Transverse colon (tissue), 4 donors: ENCODE data around the gene PYGO2.

Source experiments
- EP300 ChIP-seq: sonication (generic); formaldehyde crosslinking; IDR thresholded peaks from one replicate; pipeline ENCODE4 v1.6.1; 2017; ENCODE audit warnings: antibody characterized with exemption, low read depth
- POLR2A ChIP-seq: fragments of 450-650 bp; IDR thresholded peaks from one replicate; pipeline ENCODE4 v1.6.1; 2016; ENCODE audit warnings: antibody characterized with exemption, mild to moderate bottlenecking, moderate library complexity
- POLR2AphosphoS5 ChIP-seq, 3 donors: sonication (generic); formaldehyde crosslinking; IDR thresholded peaks; one replicate each; pipeline ENCODE4 v1.6.1; 2016; ENCODE audit warnings: antibody characterized with exemption in 3 of 3
- TF ChIP-seq, protein P1 (sequence below), 5 experiments: fragments of 200-600 bp in 3 of 5; fragments of 450-650 bp in 2 of 5; sonication (generic) in 3 of 5; IDR thresholded peaks; 1 replicate in 2 of 5; 2 replicates in 3 of 5; pipeline ENCODE4 v1.5.1; 2016 to 2017; ENCODE audit warnings: antibody characterized with exemption in 5 of 5, inconsistent platforms in 3 of 5, mild to moderate bottlenecking in 2 of 5, moderate library complexity in 1 of 5

DNA sequence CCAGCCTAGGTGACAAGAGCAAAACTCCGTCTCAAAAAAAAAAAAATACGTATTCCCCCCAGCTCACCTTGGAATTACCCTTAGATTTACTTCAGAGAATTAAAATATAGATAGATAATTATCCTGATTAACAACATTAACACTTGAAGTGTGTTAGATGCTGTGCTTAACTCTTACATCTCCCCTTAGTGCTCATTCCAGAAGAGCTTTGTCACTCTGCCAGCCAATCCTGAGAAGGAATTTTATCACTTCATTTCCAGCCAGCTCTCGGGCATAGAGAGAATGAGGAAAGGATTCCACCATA lies 10.6 kb upstream of the PYGO2 start:
- TF ChIP-seq, protein P1, sequence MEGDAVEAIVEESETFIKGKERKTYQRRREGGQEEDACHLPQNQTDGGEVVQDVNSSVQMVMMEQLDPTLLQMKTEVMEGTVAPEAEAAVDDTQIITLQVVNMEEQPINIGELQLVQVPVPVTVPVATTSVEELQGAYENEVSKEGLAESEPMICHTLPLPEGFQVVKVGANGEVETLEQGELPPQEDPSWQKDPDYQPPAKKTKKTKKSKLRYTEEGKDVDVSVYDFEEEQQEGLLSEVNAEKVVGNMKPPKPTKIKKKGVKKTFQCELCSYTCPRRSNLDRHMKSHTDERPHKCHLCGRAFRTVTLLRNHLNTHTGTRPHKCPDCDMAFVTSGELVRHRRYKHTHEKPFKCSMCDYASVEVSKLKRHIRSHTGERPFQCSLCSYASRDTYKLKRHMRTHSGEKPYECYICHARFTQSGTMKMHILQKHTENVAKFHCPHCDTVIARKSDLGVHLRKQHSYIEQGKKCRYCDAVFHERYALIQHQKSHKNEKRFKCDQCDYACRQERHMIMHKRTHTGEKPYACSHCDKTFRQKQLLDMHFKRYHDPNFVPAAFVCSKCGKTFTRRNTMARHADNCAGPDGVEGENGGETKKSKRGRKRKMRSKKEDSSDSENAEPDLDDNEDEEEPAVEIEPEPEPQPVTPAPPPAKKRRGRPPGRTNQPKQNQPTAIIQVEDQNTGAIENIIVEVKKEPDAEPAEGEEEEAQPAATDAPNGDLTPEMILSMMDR (IDR thresholded peaks at IDR 0.05), result no peak
- TF ChIP-seq POLR2A, result no peak
- no peak for TF ChIP-seq POLR2AphosphoS5 (IDR thresholded peaks at IDR 0.05)
- no peak for TF ChIP-seq EP300
